ENCODE measurements around the gene KRTAP10-10.
"Not testable (repeated sequence)": the region's sequence is repeated elsewhere in the genome, so short reads cannot be mapped to it uniquely, and the experiment has no call there.

The KRTAP10-10 gene

GRCh38 chr21:44637018-44637850, at the start of gene KRTAP10-10:
KRTAP10-10 (plus strand) TSS chr21:44637356; CDS start chr21:44637418, 62 bp downstream.
- ATAC-seq (no peak), DNase-seq (no peak)

GRCh38 chr21:44589094-44589493, 48.1 kb upstream of the KRTAP10-10 start:
- ATAC-seq, result no peak
- no peak for DNase-seq

GRCh38 chr21:44589586-44590305, 47.4 kb upstream of the KRTAP10-10 start:
- no peak for ATAC-seq
- no peak for DNase-seq

DNA sequence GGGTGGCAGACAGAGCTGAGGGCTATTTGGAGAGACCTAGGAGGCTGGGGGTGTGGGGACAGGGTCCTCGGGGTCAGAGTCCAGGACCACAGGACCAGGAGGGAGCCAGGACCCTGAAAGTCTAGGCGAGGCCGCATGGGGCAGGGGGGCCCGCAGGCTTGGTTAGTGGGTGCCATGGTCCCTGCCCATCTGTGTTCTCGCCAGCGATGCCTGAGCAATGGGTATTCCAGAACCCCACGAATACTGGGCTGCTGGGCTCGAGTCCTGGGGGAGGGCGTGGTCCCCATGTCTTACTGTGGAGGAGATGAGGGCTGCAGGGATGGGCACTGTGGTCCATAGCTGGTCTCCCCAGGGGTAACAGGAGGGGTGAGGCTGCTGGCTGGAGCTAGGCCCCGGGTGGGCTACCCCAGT, 46.8 kb upstream of the KRTAP10-10 start:
- no peak for DNase-seq
- ATAC-seq, result no peak

DNA sequence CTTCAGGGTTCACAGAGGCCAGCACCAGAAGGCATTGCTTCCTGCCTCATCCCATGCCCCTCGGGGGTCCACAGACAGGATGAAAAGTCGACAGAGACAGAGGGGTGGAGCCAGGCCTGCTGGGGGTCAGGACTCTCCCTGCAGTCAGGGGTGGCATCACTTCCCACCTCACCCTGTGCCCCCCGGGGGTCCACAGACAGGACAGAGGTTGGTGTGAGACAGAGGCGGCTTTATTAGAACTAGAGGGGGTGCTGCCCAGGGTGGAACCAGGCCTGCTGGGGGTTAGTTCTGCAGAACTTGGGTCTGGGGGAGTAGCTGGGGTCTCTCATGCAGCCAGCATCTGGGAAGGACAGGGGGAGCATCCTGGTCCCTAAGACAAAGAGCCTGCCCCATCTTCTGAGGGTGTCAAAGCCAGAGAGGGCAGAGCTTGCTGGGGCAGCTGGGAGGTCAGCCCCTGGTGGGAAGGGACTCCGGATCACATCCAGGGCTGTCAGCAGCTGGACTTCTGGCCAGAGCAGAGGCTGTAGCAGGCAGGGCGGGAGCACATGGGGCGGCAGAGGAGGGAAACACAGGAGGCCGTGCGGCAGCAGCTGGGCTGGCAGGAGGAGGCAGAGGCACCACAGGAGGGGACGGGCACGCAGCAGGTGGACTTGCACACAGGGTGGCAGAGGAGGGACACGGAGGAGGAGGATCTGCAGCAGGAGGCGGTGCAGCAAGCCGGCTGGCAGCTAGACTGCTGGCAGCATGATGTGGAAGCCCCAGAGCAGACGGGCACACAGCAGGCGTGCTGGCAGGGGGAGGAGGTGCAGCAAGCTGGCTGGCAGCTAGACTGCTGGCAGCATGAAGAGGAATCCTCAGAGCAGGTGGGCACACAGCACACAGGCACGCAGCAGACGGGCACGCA, 46.0 kb upstream of the KRTAP10-10 start:
- not testable (repeated sequence) for DNase-seq

DNA sequence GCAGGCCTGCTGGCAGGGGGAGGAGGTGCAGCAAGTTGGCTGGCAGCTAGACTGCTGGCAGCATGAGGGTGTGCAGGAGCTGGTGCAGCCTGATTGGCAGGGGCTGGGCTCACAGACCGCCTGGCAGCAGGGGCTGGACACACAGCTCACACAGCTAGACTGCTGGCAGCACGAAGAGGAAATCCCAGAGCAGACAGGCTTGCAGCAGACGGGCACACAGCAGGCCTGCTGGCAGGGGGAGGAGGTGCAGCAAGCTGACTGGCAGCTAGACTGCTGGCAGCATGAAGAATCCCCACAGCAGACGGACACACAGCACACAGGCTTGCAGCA, 45.4 kb upstream of the KRTAP10-10 start:
- ATAC-seq, DNase-seq: not testable (repeated sequence)

More for the DNA sequence above, 46.0 kb upstream of the KRTAP10-10 start:
- not testable (repeated sequence) for ATAC-seq

DNA sequence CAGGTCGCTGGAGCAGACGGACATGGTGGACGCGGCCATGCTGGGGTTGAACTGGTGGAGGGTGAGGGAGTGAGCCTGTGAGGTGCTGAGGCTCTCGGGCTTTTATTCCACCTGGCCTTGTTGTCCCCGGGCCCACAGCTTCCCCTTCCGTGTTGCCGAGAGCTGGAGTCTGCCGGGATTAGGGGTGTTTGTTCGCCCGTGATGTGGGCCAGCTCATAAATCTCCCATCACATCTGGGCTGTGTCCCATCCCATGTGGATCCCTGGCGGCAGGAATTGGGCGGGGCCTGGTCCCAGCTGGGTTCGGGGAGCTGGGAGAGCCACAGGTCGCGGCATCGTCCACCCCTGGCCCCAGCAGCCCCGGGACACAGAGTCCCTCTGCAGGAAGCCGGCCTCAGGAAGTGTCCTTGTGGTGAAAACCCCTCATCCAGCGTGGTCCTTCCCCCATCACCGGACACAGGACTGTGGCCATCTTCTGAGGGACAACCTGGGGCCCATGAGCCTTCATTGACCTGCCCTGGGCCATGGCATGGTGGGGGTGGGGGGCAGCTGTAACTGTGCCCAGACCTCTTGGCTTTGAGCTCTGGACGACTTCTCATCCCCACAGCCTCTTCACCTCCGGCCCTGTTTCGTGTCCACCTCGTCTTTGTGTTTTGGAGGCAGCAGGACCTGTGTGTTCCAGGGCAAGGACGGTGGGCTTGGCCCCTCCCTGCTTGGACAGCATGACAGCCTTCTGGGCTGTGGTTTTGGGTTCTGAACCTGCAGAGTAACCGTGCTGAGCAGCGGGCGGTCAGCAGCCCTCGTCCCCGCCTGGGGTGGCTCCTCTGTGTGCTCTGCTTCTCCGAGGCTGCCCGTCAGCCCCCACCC, 44.5 kb upstream of the KRTAP10-10 start, which contains the start of gene KRTAP10-6:
KRTAP10-6 (minus strand) TSS at position 60 of the 866 bp plus-strand sequence; CDS start at position 39, 21 bp downstream.
- DNase-seq, result no peak
- no peak for ATAC-seq

GRCh38 chr21:44593598-44594405, 43.4 kb upstream of the KRTAP10-10 start:
- ATAC-seq, result no peak
- DNase-seq, result no peak

- ATAC-seq, result no peak
- DNase-seq, result no peak
Measured at GRCh38 chr21:44594406-44594916, 42.7 kb upstream of the KRTAP10-10 start.

- ATAC-seq (no peak), DNase-seq (no peak)
Measured at GRCh38 chr21:44595524-44595923, 41.6 kb upstream of the KRTAP10-10 start.

DNA sequence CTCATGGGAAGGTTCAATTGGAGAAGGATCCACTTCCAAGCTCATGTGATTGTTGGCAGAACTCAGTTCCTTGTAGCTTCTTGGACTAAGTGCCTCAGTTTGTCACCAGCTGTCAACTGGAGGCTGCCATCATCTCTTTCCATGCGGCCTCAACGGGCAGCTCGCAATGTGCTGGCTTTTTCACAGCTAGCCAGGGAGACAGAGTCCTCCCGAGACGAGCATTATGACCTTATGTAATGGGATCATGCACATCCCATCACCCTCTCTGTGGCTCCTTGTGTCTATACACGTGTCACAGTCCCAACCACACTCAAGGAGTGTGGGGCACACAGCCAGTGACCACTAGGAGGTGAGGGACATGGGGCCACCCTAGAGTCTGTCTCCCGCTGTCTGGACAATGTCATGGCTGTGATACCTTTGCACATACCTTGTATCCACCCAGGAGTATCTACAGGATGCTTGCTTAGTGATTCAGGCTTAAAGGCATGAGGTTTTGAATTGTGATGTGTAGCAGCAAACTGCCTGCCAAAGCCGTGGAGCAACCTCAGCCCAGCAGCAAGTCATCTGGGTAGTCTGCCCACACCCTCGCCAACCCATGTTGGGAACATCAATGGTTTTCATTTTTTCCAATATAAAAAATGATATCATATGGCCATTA, 41.0 kb upstream of the KRTAP10-10 start:
- ATAC-seq (no peak), DNase-seq (no peak)

GRCh38 chr21:44598061-44598460, 39.1 kb upstream of the KRTAP10-10 start:
- DNase-seq, result no peak
- no peak for ATAC-seq

- no peak for ATAC-seq
- no peak for DNase-seq
Measured at GRCh38 chr21:44599264-44600029, 37.7 kb upstream of the KRTAP10-10 start.

DNA sequence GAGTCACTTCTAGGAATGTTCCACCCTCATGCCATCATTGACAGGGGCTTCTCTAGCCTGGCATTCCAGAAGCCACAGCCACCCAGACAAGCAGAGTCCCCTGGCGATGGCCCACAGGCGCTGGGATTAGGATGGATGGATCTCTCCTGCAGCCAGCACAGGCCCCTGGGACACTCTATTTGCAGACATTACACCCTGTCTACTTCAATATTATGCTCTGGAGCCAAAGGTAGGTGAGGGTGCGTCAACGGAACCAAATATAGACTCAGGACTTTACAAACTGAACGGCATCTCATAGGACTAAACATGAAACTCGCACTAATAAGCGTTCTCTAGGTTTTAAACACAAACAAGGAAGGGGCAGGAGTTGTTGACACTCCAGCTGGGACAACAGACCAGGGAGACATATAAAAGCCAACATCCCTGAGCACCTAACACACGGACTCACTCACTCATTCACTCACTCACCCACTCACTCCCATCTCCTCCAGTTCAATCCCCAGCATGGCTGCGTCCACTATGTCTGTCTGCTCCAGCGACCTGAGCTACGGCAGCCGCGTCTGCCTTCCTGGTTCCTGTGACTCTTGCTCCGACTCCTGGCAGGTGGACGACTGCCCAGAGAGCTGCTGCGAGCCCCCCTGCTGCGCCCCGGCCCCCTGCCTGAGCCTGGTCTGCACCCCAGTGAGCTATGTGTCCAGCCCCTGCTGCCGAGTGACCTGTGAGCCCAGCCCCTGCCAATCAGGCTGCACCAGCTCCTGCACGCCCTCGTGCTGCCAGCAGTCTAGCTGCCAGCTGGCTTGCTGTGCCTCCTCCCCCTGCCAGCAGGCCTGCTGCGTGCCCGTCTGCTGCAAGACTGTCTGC, 36.8 kb upstream of the KRTAP10-10 start, which contains the start of gene KRTAP10-7:
KRTAP10-7 (plus strand) TSS at position 480 of the 861 bp plus-strand sequence; CDS start at position 505, 25 bp downstream.
- DNase-seq, ATAC-seq: not testable (repeated sequence)

DNA sequence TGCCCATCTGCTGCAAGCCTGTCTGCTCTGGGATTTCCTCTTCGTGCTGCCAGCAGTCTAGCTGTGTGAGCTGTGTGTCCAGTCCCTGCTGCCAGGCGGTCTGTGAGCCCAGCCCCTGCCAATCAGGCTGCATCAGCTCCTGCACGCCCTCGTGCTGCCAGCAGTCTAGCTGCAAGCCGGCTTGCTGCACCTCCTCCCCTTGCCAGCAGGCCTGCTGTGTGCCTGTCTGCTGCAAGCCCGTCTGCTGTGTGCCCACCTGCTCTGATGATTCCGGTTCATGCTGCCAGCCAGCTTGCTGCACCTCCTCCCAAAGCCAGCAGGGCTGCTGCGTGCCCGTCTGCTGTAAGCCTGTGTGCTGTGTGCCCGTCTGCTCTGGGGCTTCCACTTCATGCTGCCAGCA, 36.1 kb upstream of the KRTAP10-10 start:
- DNase-seq, ATAC-seq: not testable (repeated sequence)

GRCh38 chr21:44601596-44602462, 35.3 kb upstream of the KRTAP10-10 start:
- DNase-seq (no peak), ATAC-seq (no peak)

DNA sequence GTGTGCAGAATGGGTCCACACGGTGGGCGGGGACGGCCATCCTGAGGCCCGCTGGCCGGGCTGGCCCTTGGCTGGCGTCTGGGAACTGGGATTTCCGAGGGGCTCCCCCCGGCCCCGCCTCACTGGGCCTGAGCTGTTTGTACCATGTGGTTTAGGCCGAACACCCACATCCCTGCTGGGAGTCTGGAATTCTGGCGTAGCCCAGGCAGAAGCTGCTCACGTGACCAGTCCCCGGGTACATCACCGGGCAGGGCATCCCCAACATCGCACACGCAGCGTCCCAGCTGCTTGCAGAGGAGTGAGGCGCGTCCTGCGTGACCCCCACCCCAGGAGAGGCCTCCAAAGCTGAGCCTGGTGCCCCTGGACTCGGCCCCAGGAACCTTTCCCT, 34.7 kb upstream of the KRTAP10-10 start:
- no peak for DNase-seq

More for the DNA sequence above, 34.7 kb upstream of the KRTAP10-10 start:
- no peak for ATAC-seq
